Suprapubic skin (tissue), 4 donors: ENCODE measurements around the gene BLACAT1. TPM values are rescaled to one million over a fixed set of nuclear protein-coding genes. Genes with fewer than 3 reads are reported as not detected.

ENCODE experiments used
- DNase-seq, 2 donors: peaks; one replicate each; pipeline ENCODE4 v3.0.0-alpha.2; 2019; ENCODE audit warnings: low spot score in 2 of 2
- H3K27ac ChIP-seq: fragments of 200-600 bp; sonication (generic); one replicate; pipeline ENCODE4 v1.5.1; 2019
- H3K27me3 ChIP-seq: fragments of 200-600 bp; sonication (generic); one replicate; pipeline ENCODE4 v1.5.1; 2019
- H3K36me3 ChIP-seq: fragments of 200-600 bp; sonication (generic); one replicate; pipeline ENCODE4 v1.5.1; 2019
- H3K4me1 ChIP-seq: fragments of 200-600 bp; sonication (generic); one replicate; pipeline ENCODE4 v1.5.1; 2019
- H3K4me3 ChIP-seq: fragments of 200-600 bp; sonication (generic); one replicate; pipeline ENCODE4 v1.5.1; 2019; ENCODE audit warnings: mild to moderate bottlenecking
- H3K9me3 ChIP-seq: fragments of 200-600 bp; sonication (generic); one replicate; pipeline ENCODE4 v1.5.1; 2019
- EP300 ChIP-seq: sonication (generic); formaldehyde crosslinking; IDR thresholded peaks from one replicate; pipeline ENCODE4 v1.6.1; 2017; ENCODE audit warnings: antibody characterized with exemption
- POLR2A ChIP-seq, 2 donors: fragments of 450-650 bp; IDR thresholded peaks; one replicate each; pipeline ENCODE4 v1.6.1; 2017; ENCODE audit warnings: antibody characterized with exemption in 2 of 2, mild to moderate bottlenecking in 2 of 2, moderate library complexity in 2 of 2
- POLR2AphosphoS5 ChIP-seq, 3 donors: sonication (generic); formaldehyde crosslinking; IDR thresholded peaks; one replicate each; pipeline ENCODE4 v1.6.1; 2017; ENCODE audit warnings: antibody characterized with exemption in 3 of 3
- WGBS: methylation state at CpG from one replicate; pipeline ENCODE4 v1.1.5; 2018; 5-methylcytosine and 5-hydroxymethylcytosine counted together
- total RNA-seq, 4 donors: library from RNA; depleted of rRNA; stranded (reverse); fragments of >200 nt; gene quantifications; one replicate each; pipeline ENCODE4 v1.1.0, GENCODE V29; 2016
- TF ChIP-seq, protein P1 (sequence below), 2 donors: fragments of 200-600 bp in 1 of 2; fragments of 450-650 bp in 1 of 2; sonication (generic) in 1 of 2; IDR thresholded peaks; one replicate each; pipeline ENCODE4 v1.5.1; 2016 to 2019; ENCODE audit warnings: antibody characterized with exemption in 2 of 2, mild to moderate bottlenecking in 1 of 2, moderate library complexity in 1 of 2

BLACAT1 gene
- total RNA-seq, 4 donors from 2014 or later: not detected

DNA sequence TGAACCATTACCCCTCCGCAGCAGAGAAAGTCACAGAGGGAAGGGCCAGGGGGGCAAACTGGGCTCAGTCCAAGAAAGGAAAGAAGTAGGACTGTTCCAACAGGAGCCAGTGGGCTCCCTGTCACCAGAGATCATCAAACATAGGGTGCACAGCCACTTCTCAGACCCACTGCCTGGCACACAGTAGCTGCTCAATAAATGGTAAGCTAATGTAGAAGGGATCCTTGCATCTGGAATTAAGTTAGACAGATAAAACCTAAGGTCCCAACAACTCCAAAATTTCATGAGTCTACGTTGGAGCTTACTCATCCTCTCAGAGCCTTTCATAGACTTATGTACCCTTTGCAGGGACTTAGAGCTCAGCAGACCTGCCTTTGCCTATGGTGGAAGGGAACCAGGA lies 3.5 kb downstream of the BLACAT1 start:
- TF ChIP-seq, protein P1, sequence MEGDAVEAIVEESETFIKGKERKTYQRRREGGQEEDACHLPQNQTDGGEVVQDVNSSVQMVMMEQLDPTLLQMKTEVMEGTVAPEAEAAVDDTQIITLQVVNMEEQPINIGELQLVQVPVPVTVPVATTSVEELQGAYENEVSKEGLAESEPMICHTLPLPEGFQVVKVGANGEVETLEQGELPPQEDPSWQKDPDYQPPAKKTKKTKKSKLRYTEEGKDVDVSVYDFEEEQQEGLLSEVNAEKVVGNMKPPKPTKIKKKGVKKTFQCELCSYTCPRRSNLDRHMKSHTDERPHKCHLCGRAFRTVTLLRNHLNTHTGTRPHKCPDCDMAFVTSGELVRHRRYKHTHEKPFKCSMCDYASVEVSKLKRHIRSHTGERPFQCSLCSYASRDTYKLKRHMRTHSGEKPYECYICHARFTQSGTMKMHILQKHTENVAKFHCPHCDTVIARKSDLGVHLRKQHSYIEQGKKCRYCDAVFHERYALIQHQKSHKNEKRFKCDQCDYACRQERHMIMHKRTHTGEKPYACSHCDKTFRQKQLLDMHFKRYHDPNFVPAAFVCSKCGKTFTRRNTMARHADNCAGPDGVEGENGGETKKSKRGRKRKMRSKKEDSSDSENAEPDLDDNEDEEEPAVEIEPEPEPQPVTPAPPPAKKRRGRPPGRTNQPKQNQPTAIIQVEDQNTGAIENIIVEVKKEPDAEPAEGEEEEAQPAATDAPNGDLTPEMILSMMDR (IDR thresholded peaks at IDR 0.05): no peak
- TF ChIP-seq POLR2AphosphoS5 (IDR thresholded peaks at IDR 0.05) (no peak), POLR2A (IDR thresholded peaks at IDR 0.05) (no peak), EP300 (no peak)
- no peak overlapping the region for H3K27ac ChIP-seq
- H3K4me1 ChIP-seq: peaks cover 39% of the 10 kb centered on the region
- H3K27me3 ChIP-seq: peaks cover 97% of the 10 kb centered on the region
- DNase-seq: no peak
- H3K36me3 ChIP-seq: no peaks in the 10 kb centered on the region
- H3K9me3 ChIP-seq: no peaks in the 10 kb centered on the region
- WGBS: 64% methylated on average over 2 of the region's 2 CpGs
- H3K4me3 ChIP-seq: no peak overlapping the region

DNA sequence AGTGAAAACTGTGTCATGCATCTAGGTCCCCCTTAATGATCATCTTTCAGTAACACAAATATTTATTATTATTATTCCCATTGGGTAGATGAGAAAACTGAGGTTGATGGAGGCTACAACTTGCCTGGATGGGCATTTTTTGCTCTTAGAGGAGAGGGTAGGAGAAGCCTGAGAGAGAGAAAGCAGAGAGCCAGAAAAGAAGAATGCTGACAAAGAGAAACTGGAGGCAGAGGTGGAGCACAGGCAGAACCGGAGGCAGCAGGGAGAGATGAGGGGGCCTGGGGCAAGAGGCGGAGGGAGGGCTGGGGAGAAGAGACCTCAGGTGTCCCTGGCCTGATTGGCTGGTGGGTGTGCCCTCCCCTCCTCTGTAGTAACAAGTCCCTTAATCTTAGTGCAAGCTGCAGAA lies 4.1 kb downstream of the BLACAT1 start:
- H3K36me3 ChIP-seq: no peaks in the 10 kb centered on the region
- no peak for DNase-seq
- TF ChIP-seq POLR2A (IDR thresholded peaks at IDR 0.05) (no peak), EP300 (no peak), POLR2AphosphoS5 (IDR thresholded peaks at IDR 0.05) (no peak)
- TF ChIP-seq, protein P1 (IDR thresholded peaks at IDR 0.05): no peak
- peaks cover 91% of the 10 kb centered on the region for H3K27me3 ChIP-seq
- H3K4me3 ChIP-seq: no peak overlapping the region
- H3K4me1 ChIP-seq: peaks cover 34% of the 10 kb centered on the region
- 23% methylated on average over 2 of the region's 2 CpGs for WGBS
- H3K9me3 ChIP-seq: no peaks in the 10 kb centered on the region
- H3K27ac ChIP-seq: no peak overlapping the region

DNA sequence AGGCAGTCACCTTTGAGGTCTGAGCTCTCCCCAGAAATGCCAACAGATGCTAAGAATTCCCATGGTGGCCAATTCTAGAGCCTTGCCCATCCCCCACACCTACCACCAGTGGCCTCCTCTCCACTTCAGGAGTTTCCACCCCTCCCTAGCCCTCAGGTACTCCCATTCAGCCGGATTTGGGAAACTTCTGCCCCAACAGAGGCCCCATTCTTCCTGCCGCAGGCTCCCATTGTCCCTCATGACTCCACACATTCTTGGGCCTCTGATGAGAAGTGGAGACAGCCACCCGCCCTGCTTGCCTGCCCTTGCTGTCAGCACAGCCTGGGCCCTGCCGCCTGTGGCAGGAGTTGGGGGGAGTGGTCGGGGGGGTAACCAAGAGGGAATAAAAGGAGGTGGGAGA lies 4.6 kb downstream of the BLACAT1 start:
- H3K9me3 ChIP-seq: no peaks in the 10 kb centered on the region
- H3K36me3 ChIP-seq: no peaks in the 10 kb centered on the region
- peaks cover 28% of the 10 kb centered on the region for H3K4me1 ChIP-seq
- no peak overlapping the region for H3K27ac ChIP-seq
- no peak for DNase-seq
- WGBS: 52% methylated on average over 5 of the region's 5 CpGs
- TF ChIP-seq EP300 (no peak), POLR2A (IDR thresholded peaks at IDR 0.05) (no peak), POLR2AphosphoS5 (IDR thresholded peaks at IDR 0.05) (no peak)
- TF ChIP-seq, protein P1 (IDR thresholded peaks at IDR 0.05): no peak
- peaks cover 85% of the 10 kb centered on the region for H3K27me3 ChIP-seq
- H3K4me3 ChIP-seq: no peak overlapping the region

DNA sequence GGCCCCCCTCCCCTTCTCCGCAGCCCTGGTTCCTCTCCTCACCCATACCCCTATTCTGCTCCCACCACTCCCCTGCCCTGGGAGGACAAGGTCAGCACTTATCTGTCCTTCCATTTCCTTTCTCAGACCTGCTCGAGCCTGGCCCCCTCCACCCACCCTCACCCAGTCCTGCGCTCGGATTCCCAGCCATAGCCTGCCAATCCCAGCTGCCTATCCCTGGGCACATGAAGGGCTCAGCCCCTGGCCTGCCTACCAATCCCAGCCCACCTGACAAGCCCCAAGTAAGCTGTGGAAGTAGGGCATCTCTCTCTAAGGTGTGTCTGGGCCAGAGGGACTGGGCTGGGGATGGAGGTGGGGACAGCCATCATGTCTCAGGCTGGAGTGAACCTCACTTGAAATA lies 5.4 kb downstream of the BLACAT1 start:
- H3K9me3 ChIP-seq: no peaks in the 10 kb centered on the region
- H3K27me3 ChIP-seq: peaks cover 77% of the 10 kb centered on the region
- H3K27ac ChIP-seq: no peak overlapping the region
- H3K4me3 ChIP-seq: no peak overlapping the region
- TF ChIP-seq EP300: no peak
- TF ChIP-seq POLR2A (IDR thresholded peaks at IDR 0.05): no peak
- TF ChIP-seq POLR2AphosphoS5 (IDR thresholded peaks at IDR 0.05): no peak
- TF ChIP-seq, protein P1 (IDR thresholded peaks at IDR 0.05): no peak
- 51% methylated on average over 4 of the region's 4 CpGs for WGBS
- no peak for DNase-seq
- no peaks in the 10 kb centered on the region for H3K36me3 ChIP-seq
- peaks cover 21% of the 10 kb centered on the region for H3K4me1 ChIP-seq

DNA sequence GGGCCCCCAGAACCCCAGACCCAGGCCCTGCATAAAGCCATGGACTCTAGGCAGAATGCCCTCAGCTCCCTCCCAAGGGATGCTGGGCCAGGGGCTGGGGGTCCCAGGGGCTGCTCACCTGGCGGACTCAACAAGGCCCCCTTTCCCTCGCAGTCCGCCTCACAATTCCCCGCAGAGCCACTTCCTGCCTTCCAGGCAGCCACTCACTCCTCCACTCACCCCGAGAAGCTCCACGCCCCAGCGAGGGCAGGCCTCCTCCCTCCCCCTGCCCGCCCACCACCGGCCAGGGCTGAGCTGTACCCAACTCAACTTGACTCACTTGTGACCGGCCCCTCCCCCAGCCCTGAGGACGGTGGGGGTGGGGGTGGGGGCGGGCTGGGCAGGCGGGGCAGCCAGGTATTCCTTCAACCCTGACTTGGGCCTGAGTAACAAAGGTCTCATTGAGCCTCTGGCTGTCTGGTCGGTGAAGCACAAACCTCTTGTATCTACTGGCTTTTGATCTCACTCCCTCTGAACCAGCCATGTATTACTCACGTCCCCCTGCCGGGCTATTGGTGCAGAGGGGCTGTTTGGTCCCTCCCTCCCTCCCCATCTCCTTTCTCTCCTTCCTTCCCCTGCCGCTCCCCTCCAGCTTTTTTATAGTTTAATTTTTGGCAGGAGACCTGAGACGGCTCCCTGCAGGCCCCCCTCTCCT lies 5.9 kb downstream of the BLACAT1 start:
- Histone ChIP-seq H3K27ac (no peak overlapping the region), H3K36me3 (no peaks in the 10 kb centered on the region), H3K4me1 (peaks cover 19% of the 10 kb centered on the region), H3K4me3 (no peak overlapping the region), H3K27me3 (peaks cover 73% of the 10 kb centered on the region), H3K9me3 (no peaks in the 10 kb centered on the region)
- no peak for TF ChIP-seq POLR2A (IDR thresholded peaks at IDR 0.05)
- no peak for TF ChIP-seq POLR2AphosphoS5 (IDR thresholded peaks at IDR 0.05)
- TF ChIP-seq, protein P1 (IDR thresholded peaks at IDR 0.05): no peak
- no peak for TF ChIP-seq EP300
- 26% methylated on average over 14 of the region's 18 CpGs for WGBS
- no peak for DNase-seq
